Neuronal stem cell (in vitro differentiated cells): ENCODE data around the gene DUOX1.
A peak's percentile ranks its signal among the peaks of the same experiment; 100 is the strongest.

Source experiments
- DNase-seq: peaks from one replicate; pipeline ENCODE4 v3.0.0-alpha.2; 2013; ENCODE audit warnings: low spot score
- H2AFZ ChIP-seq: one replicate; pipeline ENCODE4 v1.6.1; 2013; ENCODE audit warnings: mild to moderate bottlenecking, low read length, inconsistent platforms
- H2AK5ac ChIP-seq: 2 replicates; pipeline ENCODE4 v1.6.1; 2013; ENCODE audit warnings: low read depth, mild to moderate bottlenecking, inconsistent platforms, low read length, moderate library complexity, mixed read lengths
- H2BK120ac ChIP-seq: 2 replicates; pipeline ENCODE4 v1.6.1; 2013; ENCODE audit warnings: low read depth, mild to moderate bottlenecking, inconsistent platforms, low read length, moderate library complexity, mixed read lengths
- H2BK12ac ChIP-seq: one replicate; pipeline ENCODE4 v1.6.1; 2013; ENCODE audit warnings: low read length, inconsistent platforms
- H2BK15ac ChIP-seq: 2 replicates; pipeline ENCODE4 v1.6.1; 2013; ENCODE audit warnings: mild to moderate bottlenecking, low read length, inconsistent platforms, mixed read lengths
- H2BK5ac ChIP-seq: one replicate; pipeline ENCODE4 v1.6.1; 2013; ENCODE audit warnings: inconsistent platforms, mild to moderate bottlenecking, low read length, moderate library complexity
- H3K14ac ChIP-seq: one replicate; pipeline ENCODE4 v1.6.1; 2013; ENCODE audit warnings: low read length, inconsistent platforms
- H3K18ac ChIP-seq: 2 replicates; pipeline ENCODE4 v1.6.1; 2013; ENCODE audit warnings: low read length, inconsistent platforms
- H3K23ac ChIP-seq: 2 replicates; pipeline ENCODE4 v1.6.1; 2013; ENCODE audit warnings: low read depth, mild to moderate bottlenecking, mixed read lengths, low read length, inconsistent platforms; ENCODE audit not compliant: poor library complexity
- H3K27ac ChIP-seq: replicated peaks from 3 replicates; pipeline ENCODE4 v1.5.1; 2013; ENCODE audit warnings: low read length, inconsistent platforms
- H3K27me3 ChIP-seq, 3 experiments: 2 replicates each; pipeline ENCODE4 v1.6.1; 2013; ENCODE audit warnings: low read length in 3 of 3, mild to moderate bottlenecking in 2 of 3, inconsistent platforms in 1 of 3, low read depth in 1 of 3, mixed read lengths in 1 of 3, moderate library complexity in 1 of 3; ENCODE audit not compliant: control insufficient read depth in 3 of 3, insufficient read depth in 3 of 3
- H3K36me3 ChIP-seq, 2 donors: replicated peaks in 1 of 2; 2 replicates each; pipeline ENCODE4 v1.6.1; 2013; ENCODE audit warnings: low read length in 2 of 2; ENCODE audit not compliant: control insufficient read depth in 2 of 2, insufficient read depth in 2 of 2
- H3K4ac ChIP-seq: 2 replicates; pipeline ENCODE4 v1.6.1; 2013; ENCODE audit warnings: inconsistent platforms, mild to moderate bottlenecking, low read length, moderate library complexity
- H3K4me1 ChIP-seq, 2 donors: 1 replicate in 1 of 2; 2 replicates in 1 of 2; pipeline ENCODE4 v1.6.1; 2013; ENCODE audit warnings: low read length in 2 of 2, low read depth in 1 of 2; ENCODE audit not compliant: control insufficient read depth in 2 of 2, insufficient read depth in 1 of 2
- H3K4me2 ChIP-seq: one replicate; pipeline ENCODE4 v1.6.1; 2013; ENCODE audit warnings: mild to moderate bottlenecking, low read length, inconsistent platforms; ENCODE audit not compliant: insufficient read depth, poor library complexity, severe bottlenecking
- H3K4me3 ChIP-seq, 2 donors: 2 replicates each; pipeline ENCODE4 v1.5.1; 2013; ENCODE audit warnings: low read length in 2 of 2, mild to moderate bottlenecking in 2 of 2, inconsistent platforms in 1 of 2, moderate library complexity in 1 of 2
- H3K79me1 ChIP-seq: one replicate; pipeline ENCODE4 v1.6.1; 2013; ENCODE audit warnings: low read depth, mild to moderate bottlenecking, inconsistent platforms, low read length, moderate library complexity
- H3K9ac ChIP-seq: one replicate; pipeline ENCODE4 v1.6.1; 2013; ENCODE audit warnings: mild to moderate bottlenecking, low read depth, low read length, inconsistent platforms; ENCODE audit not compliant: poor library complexity
- H3K9me3 ChIP-seq, 2 donors: replicated peaks in 1 of 2; 2 replicates each; pipeline versions ENCODE3 to v1.6.1; 2013; ENCODE audit warnings: low read length in 2 of 2, mild to moderate bottlenecking in 2 of 2, inconsistent platforms in 1 of 2, low read depth in 1 of 2, mixed read lengths in 1 of 2, moderate library complexity in 1 of 2; ENCODE audit not compliant: control insufficient read depth in 2 of 2, insufficient read depth in 1 of 2
- H4K8ac ChIP-seq: one replicate; pipeline ENCODE4 v1.6.1; 2013; ENCODE audit warnings: low read depth, mild to moderate bottlenecking, inconsistent platforms, low read length, moderate library complexity
- H4K91ac ChIP-seq: one replicate; pipeline ENCODE4 v1.6.1; 2013; ENCODE audit warnings: low read length, low read depth, mild to moderate bottlenecking, inconsistent platforms; ENCODE audit not compliant: poor library complexity
- WGBS, 2 donors: extraction: QIAGEN DNeasy Blood & Tissue Kit; methylation state at CpG; one replicate each; pipeline ENCODE4 v1.1.7; 2013; ENCODE audit warnings: missing lambda C conversion rate in 2 of 2, mixed read lengths in 1 of 2; ENCODE audit not compliant: insufficient read length in 2 of 2, insufficient replicate concordance in 1 of 2; ENCODE audit errors: extremely low coverage in 2 of 2; 5-methylcytosine and 5-hydroxymethylcytosine counted together

Gene DUOX1

DNA sequence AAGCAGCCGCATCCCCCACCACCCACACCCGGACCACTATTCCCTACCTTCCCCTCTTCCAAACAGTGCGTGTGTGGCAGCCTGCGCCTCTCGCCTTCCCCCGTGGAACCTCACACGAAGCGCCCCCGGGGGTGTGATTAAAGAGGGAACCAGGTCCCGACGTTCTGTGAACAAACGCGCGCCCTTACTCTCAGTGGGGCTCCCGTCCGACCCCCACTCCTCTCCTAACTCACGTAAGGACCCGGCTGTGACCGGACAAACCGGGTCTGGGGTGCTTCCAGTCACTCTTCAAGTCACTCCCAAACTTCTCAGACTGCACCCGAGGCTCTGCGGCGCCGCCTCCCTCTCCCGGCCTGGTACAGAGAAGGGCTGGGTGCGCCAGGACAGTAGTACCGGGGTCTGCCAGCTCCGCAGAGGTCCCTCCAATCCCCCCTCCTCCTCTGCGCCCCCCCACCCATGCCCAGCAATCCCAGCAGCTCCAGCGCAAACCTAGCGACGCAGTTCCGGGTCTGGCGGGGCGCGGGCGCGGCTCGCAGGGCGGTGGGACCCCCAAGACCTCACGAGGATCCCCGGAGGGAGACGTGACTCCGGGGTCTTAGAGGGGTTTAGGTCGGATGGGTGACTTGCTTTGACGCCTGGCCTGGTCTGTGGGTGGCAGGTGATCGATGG, 689 bp upstream of the DUOX1 start:
- no peaks in the 10 kb centered on the region for H3K36me3 ChIP-seq
- no CpG with 5 or more reads among the region's 47 CpGs for WGBS, 2 donors
- peak overlapping the region; percentile 55 for H3K4me2 ChIP-seq
- H2AFZ ChIP-seq = peak overlapping the region; percentile 78
- H3K4me3 ChIP-seq = peak overlapping the region in 1 of 2 donors; percentile 22
- no peak overlapping the region for H3K9ac ChIP-seq
- no peak overlapping the region for H2BK120ac ChIP-seq
- no peak for DNase-seq
- H3K79me1 ChIP-seq = no peaks in the 10 kb centered on the region
- peaks cover 24 to 91% (median 82%) of the 10 kb centered on the region in 3 experiments for H3K27me3 ChIP-seq
- no peak overlapping the region for H3K27ac ChIP-seq
- H4K8ac ChIP-seq = no peak overlapping the region
- H3K4ac ChIP-seq = no peak overlapping the region
- H2BK15ac ChIP-seq = no peak overlapping the region
- H4K91ac ChIP-seq = no peak overlapping the region
- H2BK12ac ChIP-seq = no peak overlapping the region
- no peak overlapping the region for H2BK5ac ChIP-seq
- H3K18ac ChIP-seq = peak overlapping the region; percentile 46
- H3K4me1 ChIP-seq = no peaks in the 10 kb centered on the region
- peaks cover 0 to 1% of the 10 kb centered on the region in 2 donors for H3K9me3 ChIP-seq
- H3K23ac ChIP-seq = peak overlapping the region; percentile 37
- H2AK5ac ChIP-seq = no peak overlapping the region
- peak overlapping the region; percentile 23 for H3K14ac ChIP-seq

DNA sequence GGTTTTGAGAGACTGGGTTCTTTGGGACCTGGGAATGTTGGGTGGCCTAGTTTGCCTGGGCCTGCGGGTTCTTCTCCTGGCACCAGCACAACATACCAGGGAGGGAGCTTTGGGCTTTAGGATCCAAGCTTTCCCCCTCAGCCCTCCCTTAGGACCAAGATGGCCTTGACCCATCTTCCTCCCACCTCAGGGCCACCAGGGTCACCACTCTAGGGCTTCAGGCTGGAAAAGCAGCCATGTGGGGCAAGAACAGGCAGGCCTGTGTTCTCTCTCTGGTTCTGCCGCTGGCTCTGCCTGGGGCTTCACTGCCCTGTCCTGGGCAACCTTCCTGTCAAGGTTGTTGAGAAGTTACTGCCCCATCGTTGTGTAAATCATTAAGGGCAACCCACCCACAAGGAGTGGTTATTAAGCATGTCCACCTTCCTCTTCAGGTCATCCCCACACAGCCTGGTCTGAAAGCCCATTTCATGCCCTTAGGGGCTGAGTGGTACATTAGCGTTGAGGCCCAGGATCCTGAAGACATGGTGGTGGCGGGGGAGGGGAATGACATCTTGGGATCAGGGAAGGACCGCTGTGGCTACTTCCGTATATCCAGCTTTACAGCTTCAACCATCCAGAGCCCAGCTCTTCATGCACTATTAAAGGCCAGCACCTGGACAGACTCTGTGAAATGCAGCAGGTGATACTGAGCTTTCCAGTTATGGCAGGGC, 652 bp downstream of the DUOX1 start:
- WGBS, 2 donors = no CpG with 5 or more reads among the region's 7 CpGs
- Histone ChIP-seq H2BK15ac (no peak overlapping the region), H3K23ac (no peak overlapping the region), H4K8ac (no peak overlapping the region), H3K18ac (peak overlapping the region; percentile 24), H3K27ac (no peak overlapping the region), H3K14ac (no peak overlapping the region), H2AFZ (no peak overlapping the region), H3K4me2 (no peak overlapping the region), H3K9ac (no peak overlapping the region), H3K4me3 (no peak overlapping the region), H3K27me3 (peaks cover 33 to 95% (median 87%) of the 10 kb centered on the region in 3 experiments), H4K91ac (no peak overlapping the region), H2BK120ac (no peak overlapping the region), H2AK5ac (no peak overlapping the region), H3K4me1 (no peaks in the 10 kb centered on the region), H3K4ac (no peak overlapping the region), H3K79me1 (no peaks in the 10 kb centered on the region), H3K36me3 (no peaks in the 10 kb centered on the region), H3K9me3 (peaks cover 3 to 6% of the 10 kb centered on the region in 2 donors), H2BK12ac (no peak overlapping the region), H2BK5ac (no peak overlapping the region)
- DNase-seq = no peak

DNA sequence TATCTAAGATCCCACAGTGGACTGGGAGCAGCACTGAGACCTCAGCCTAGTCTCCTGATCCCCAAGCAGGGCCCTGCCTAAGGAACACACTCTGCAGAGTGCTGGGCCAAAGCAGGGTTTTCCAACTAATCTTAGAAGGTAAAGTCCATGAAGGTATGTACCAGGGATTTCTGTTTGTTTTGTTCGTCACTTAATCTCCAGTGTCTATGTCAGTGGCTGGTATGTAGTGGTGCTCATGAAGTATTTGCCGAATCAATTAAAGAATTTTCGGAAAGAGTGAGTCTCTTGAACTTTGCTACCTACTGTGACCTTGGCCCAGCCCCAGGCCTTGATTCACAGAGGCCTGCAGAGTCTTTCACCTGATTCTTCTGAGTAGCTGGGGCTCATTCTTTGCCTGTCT, 1.7 kb downstream of the DUOX1 start:
- Histone ChIP-seq H3K4ac (no peak overlapping the region), H4K8ac (no peak overlapping the region), H3K79me1 (no peaks in the 10 kb centered on the region), H3K36me3 (no peaks in the 10 kb centered on the region), H2AFZ (no peak overlapping the region), H2BK15ac (no peak overlapping the region), H2BK120ac (no peak overlapping the region), H3K4me1 (no peaks in the 10 kb centered on the region), H3K27me3 (peaks cover 33 to 92% (median 87%) of the 10 kb centered on the region in 3 experiments), H3K4me2 (no peak overlapping the region), H2BK12ac (no peak overlapping the region), H3K23ac (no peak overlapping the region), H3K4me3 (no peak overlapping the region), H3K27ac (no peak overlapping the region), H2BK5ac (no peak overlapping the region), H3K9ac (no peak overlapping the region), H3K18ac (no peak overlapping the region), H3K14ac (no peak overlapping the region), H2AK5ac (no peak overlapping the region), H3K9me3 (peaks cover 3 to 6% of the 10 kb centered on the region in 2 donors), H4K91ac (no peak overlapping the region)
- DNase-seq = no peak
- WGBS, 2 donors = no CpG with 5 or more reads among the region's 3 CpGs

DNA sequence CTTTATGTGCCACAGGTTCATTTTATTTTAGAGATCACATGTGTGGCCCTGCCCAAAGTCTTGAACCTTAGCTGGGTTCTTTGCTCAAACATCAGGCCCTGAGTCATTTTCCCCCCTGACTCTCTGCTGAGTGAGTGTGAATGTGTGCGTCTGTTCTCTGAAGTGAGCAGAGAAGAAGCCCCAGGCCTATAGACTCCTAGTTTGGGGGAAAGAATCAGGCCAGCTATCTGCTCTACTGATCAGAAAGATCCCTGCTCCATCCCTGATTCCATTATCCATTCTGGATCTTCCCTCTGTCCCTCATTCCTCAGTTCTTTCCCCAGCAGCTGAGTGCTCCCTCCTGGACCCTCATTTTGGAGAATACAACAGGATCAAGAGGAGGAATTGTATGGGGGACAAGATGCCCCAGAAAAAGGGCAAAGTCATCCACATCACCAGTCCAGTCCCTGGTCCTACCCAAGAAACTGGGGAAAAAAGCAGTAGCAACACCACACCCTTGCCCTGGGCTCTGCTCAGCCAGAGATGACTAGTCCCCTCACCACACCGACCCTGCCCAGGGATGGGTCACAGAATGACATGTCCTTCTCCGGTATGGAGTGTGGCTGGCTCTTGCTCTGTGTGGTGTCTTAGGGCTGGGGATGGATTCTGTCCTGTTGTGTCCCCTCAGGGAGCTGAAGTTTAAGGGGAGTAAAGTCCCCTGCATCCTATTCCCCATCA, 3.2 kb downstream of the DUOX1 start:
- Histone ChIP-seq H4K91ac (no peak overlapping the region), H4K8ac (no peak overlapping the region), H3K27ac (no peak overlapping the region), H3K9ac (no peak overlapping the region), H3K36me3 (no peaks in the 10 kb centered on the region), H2AFZ (no peak overlapping the region), H3K23ac (peak overlapping the region; percentile 34), H2BK5ac (no peak overlapping the region), H3K9me3 (peaks cover 3 to 6% of the 10 kb centered on the region in 2 donors), H3K18ac (no peak overlapping the region), H3K4ac (no peak overlapping the region), H2BK120ac (no peak overlapping the region), H2BK15ac (no peak overlapping the region), H2AK5ac (no peak overlapping the region), H3K14ac (peak overlapping the region; percentile 1), H2BK12ac (no peak overlapping the region), H3K27me3 (peaks cover 35 to 93% (median 84%) of the 10 kb centered on the region in 3 experiments), H3K79me1 (no peaks in the 10 kb centered on the region), H3K4me3 (no peak overlapping the region), H3K4me2 (no peak overlapping the region), H3K4me1 (no peaks in the 10 kb centered on the region)
- WGBS, 2 donors = no CpG with 5 or more reads among the region's 3 CpGs
- DNase-seq = no peak
